OCI-LY1 (cell line): Measurements from ENCODE around the gene PARD6B.

Experiments
- H2AFZ ChIP-seq: fragments of 200-600 bp; sonication (generic), shearing (Covaris generic); 2 replicates; pipeline ENCODE4 v1.6.0; 2014; ENCODE audit warnings: antibody characterized with exemption, mild to moderate bottlenecking, low read length
- H3F3A ChIP-seq: fragments of 200-600 bp; sonication (generic), shearing (Covaris generic); 2 replicates; pipeline ENCODE4 v1.6.0; 2014; ENCODE audit warnings: mild to moderate bottlenecking, antibody characterized with exemption, low read length, moderate library complexity; ENCODE audit not compliant: insufficient read depth
- H3K27ac ChIP-seq: fragments of 200-600 bp; sonication (generic); 2 replicates; pipeline ENCODE4 v1.5.1; 2014; ENCODE audit warnings: low read length, mixed run types, mild to moderate bottlenecking, low read depth; ENCODE audit not compliant: poor library complexity, severe bottlenecking
- H3K27me3 ChIP-seq: fragments of 200-600 bp; sonication (generic); 2 replicates; pipeline ENCODE4 v1.6.0; 2014; ENCODE audit warnings: antibody characterized with exemption, mild to moderate bottlenecking, low read length, moderate library complexity; ENCODE audit not compliant: insufficient read depth
- H3K36me3 ChIP-seq: fragments of 200-600 bp; sonication (generic); 2 replicates; pipeline ENCODE4 v1.6.1; 2014; ENCODE audit warnings: mild to moderate bottlenecking, antibody characterized with exemption, low read length, moderate library complexity, mixed read lengths; ENCODE audit not compliant: insufficient read depth
- H3K4me1 ChIP-seq: fragments of 200-600 bp; sonication (generic); 2 replicates; pipeline ENCODE4 v1.5.1; 2014; ENCODE audit warnings: mild to moderate bottlenecking, low read length, moderate library complexity; ENCODE audit not compliant: insufficient read depth, severe bottlenecking
- H3K4me2 ChIP-seq: fragments of 200-600 bp; sonication (generic), shearing (Covaris generic); 2 replicates; pipeline ENCODE4 v1.6.1; 2014; ENCODE audit warnings: low read length
- H3K4me3 ChIP-seq: fragments of 200-600 bp; sonication (generic); 2 replicates; pipeline ENCODE4 v1.5.1; 2014; ENCODE audit warnings: low read length, low read depth, mild to moderate bottlenecking, mixed read lengths; ENCODE audit not compliant: poor library complexity, severe bottlenecking
- H3K79me2 ChIP-seq: fragments of 200-600 bp; shearing (Covaris generic); 2 replicates; pipeline ENCODE4 v1.6.1; 2016; ENCODE audit warnings: mixed run types, low read length, mixed read lengths; ENCODE audit not compliant: insufficient read depth
- H3K9ac ChIP-seq: fragments of 200-600 bp; sonication (generic), shearing (Covaris generic); 2 replicates; pipeline ENCODE4 v1.6.1; 2014; ENCODE audit warnings: mild to moderate bottlenecking, low read length, mixed read lengths
- H3K9me2 ChIP-seq: fragments of 200-600 bp; sonication (generic), shearing (Covaris generic); 2 replicates; pipeline ENCODE4 v1.6.1; 2014; ENCODE audit warnings: low read depth, mild to moderate bottlenecking, low read length, mixed read lengths
- H3K9me3 ChIP-seq: fragments of 200-600 bp; shearing (Covaris generic); 2 replicates; pipeline ENCODE4 v1.6.1; 2014; ENCODE audit warnings: low read length, mixed read lengths
- H4K20me1 ChIP-seq: fragments of 200-600 bp; sonication (generic), shearing (Covaris generic); 2 replicates; pipeline ENCODE4 v1.6.0; 2016; ENCODE audit warnings: mild to moderate bottlenecking, low read length; ENCODE audit not compliant: insufficient read depth
- CTCF ChIP-seq: fragments of 200-600 bp; sonication (generic), shearing (Covaris generic); IDR thresholded peaks from 2 replicates; pipeline ENCODE4 v1.5.1; 2017; ENCODE audit warnings: mild to moderate bottlenecking, antibody characterized with exemption, low read length, moderate library complexity, mixed read lengths
- EZH2 ChIP-seq: fragments of 200-600 bp; sonication (generic), shearing (Covaris generic); IDR thresholded peaks from 2 replicates; pipeline ENCODE4 v1.8.0; 2017; ENCODE audit warnings: borderline replicate concordance, mixed run types, mild to moderate bottlenecking, antibody characterized with exemption, low read length, moderate library complexity, mixed read lengths

Gene PARD6B

GRCh38 chr20:50753152-50753551 is 21.8 kb downstream of the PARD6B start:
- no peak overlapping the region for H2AFZ ChIP-seq
- no peaks in the 10 kb centered on the region for H3K79me2 ChIP-seq
- no peaks in the 10 kb centered on the region for H3K4me1 ChIP-seq
- H3K4me3 ChIP-seq, result no peak overlapping the region
- no peak for TF ChIP-seq EZH2
- no peak for TF ChIP-seq CTCF
- no peaks in the 10 kb centered on the region for H4K20me1 ChIP-seq
- H3K4me2 ChIP-seq, result no peak overlapping the region
- H3K27ac ChIP-seq, result no peak overlapping the region
- no peaks in the 10 kb centered on the region for H3F3A ChIP-seq
- no peaks in the 10 kb centered on the region for H3K9me3 ChIP-seq
- no peak overlapping the region for H3K9ac ChIP-seq
- no peaks in the 10 kb centered on the region for H3K27me3 ChIP-seq
- H3K9me2 ChIP-seq, result no peaks in the 10 kb centered on the region
- peaks cover 15% of the 10 kb centered on the region for H3K36me3 ChIP-seq

- H4K20me1 ChIP-seq, result no peaks in the 10 kb centered on the region
- TF ChIP-seq EZH2, result no peak
- TF ChIP-seq CTCF, result no peak
- no peaks in the 10 kb centered on the region for H3K4me1 ChIP-seq
- no peak overlapping the region for H3K27ac ChIP-seq
- H3K9me2 ChIP-seq, result no peaks in the 10 kb centered on the region
- no peaks in the 10 kb centered on the region for H3F3A ChIP-seq
- H3K36me3 ChIP-seq, result peaks cover 11% of the 10 kb centered on the region
- no peak overlapping the region for H3K4me3 ChIP-seq
- H3K4me2 ChIP-seq, result no peak overlapping the region
- no peaks in the 10 kb centered on the region for H3K9me3 ChIP-seq
- no peaks in the 10 kb centered on the region for H3K79me2 ChIP-seq
- no peak overlapping the region for H3K9ac ChIP-seq
- no peak overlapping the region for H2AFZ ChIP-seq
- no peaks in the 10 kb centered on the region for H3K27me3 ChIP-seq
These were observed 23.0 kb downstream of the PARD6B start for GRCh38 chr20:50754420-50754819.

DNA sequence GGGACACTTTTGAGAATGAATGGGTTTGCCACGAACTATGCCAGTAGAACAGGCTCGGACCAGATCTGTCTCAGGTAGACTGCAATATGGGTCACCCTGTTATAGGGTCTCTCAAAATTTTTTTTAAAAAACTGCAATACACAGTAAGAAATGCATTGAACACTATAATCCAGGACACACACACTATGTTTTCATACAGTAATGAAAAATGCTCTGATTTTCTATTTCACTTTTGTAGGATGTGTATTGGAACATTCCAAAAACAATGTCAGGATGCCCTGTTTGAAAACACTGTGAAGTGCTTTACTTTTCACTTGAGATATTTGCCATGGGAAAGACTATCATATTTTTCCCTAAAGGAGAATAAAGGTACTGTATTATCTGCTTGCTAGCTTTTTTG is 25.1 kb downstream of the PARD6B start:
- H3K36me3 ChIP-seq, result no peaks in the 10 kb centered on the region; the same call in 1 of the 2 replicates
- no peak for TF ChIP-seq CTCF
- no peak for TF ChIP-seq EZH2

More for the DNA sequence above, 25.1 kb downstream of the PARD6B start:
- no peak overlapping the region for H3K4me3 ChIP-seq
- H3K9me2 ChIP-seq, result no peaks in the 10 kb centered on the region
- H3K9me3 ChIP-seq, result no peaks in the 10 kb centered on the region
- no peak overlapping the region for H3K4me2 ChIP-seq
- no peak overlapping the region for H2AFZ ChIP-seq
- H3K79me2 ChIP-seq, result no peaks in the 10 kb centered on the region
- no peak overlapping the region for H3K9ac ChIP-seq
- no peaks in the 10 kb centered on the region for H3K4me1 ChIP-seq
- H3F3A ChIP-seq, result no peaks in the 10 kb centered on the region
- H3K27ac ChIP-seq, result no peak overlapping the region
- no peaks in the 10 kb centered on the region for H3K27me3 ChIP-seq
- no peaks in the 10 kb centered on the region for H4K20me1 ChIP-seq
